Activated T-cell treated with anti-CD3 and anti-CD28 coated beads, Interleukin-2, amount 50 U/mL, for 4 hours (primary cell): ENCODE measurements around the gene OR6J1. TPM values are rescaled to one million over a fixed set of nuclear protein-coding genes. Genes with fewer than 3 reads are reported as not detected.

Source experiments
- ATAC-seq, 2 donors: fragments of 200-7000 bp; cut with Tn5 transposase; one replicate each; pipeline ENCODE4 v1.10.0; 2021
- DNase-seq: peaks from one replicate; pipeline ENCODE4 v3.0.0-alpha.2; 2020
- H3K27me3 Mint-ChIP-seq: one replicate; pipeline ENCODE4 v1.8.0; 2021; ENCODE audit warnings: low read depth, mixed read lengths
- H3K36me3 Mint-ChIP-seq: one replicate; pipeline ENCODE4 v1.8.0; 2022; ENCODE audit warnings: mixed read lengths; ENCODE audit not compliant: insufficient read depth
- H3K4me1 Mint-ChIP-seq: one replicate; pipeline ENCODE4 v1.8.0; 2021; ENCODE audit warnings: low read depth, mixed read lengths
- H3K4me3 Mint-ChIP-seq: one replicate; pipeline ENCODE4 v1.8.0; 2021; ENCODE audit warnings: mild to moderate bottlenecking, moderate library complexity, mixed read lengths
- H3K9me3 Mint-ChIP-seq: one replicate; pipeline ENCODE4 v1.8.0; 2021; ENCODE audit warnings: mixed read lengths
- total RNA-seq, 3 donors: library from RNA; stranded (reverse); gene quantifications; one replicate each; pipeline ENCODE4 v1.2.1, GENCODE V29; 2021

OR6J1 gene
- total RNA-seq, 3 donors from 2014 or later = not detected

DNA sequence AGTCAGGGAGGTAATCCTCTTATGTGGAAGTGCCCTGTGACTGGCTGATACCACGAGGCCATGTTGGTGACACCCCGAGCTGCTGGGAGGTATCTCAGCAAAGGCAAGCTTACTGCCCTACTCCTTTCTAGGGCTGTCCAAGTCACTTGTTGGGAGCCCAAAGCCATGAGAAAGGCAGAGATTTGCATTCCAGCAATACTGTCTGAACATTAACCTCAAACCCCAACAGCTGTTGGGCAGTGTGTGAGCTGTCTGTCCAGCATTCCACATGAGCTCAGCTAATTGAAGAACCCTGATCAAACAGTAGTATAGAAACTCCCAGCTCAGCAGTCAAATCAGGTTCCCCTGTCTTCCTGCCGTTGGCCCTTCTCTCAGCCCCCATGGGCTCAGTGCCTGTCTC, 36.9 kb downstream of the OR6J1 start:
- no peaks in the 10 kb centered on the region for H3K4me1 Mint-ChIP-seq

DNA sequence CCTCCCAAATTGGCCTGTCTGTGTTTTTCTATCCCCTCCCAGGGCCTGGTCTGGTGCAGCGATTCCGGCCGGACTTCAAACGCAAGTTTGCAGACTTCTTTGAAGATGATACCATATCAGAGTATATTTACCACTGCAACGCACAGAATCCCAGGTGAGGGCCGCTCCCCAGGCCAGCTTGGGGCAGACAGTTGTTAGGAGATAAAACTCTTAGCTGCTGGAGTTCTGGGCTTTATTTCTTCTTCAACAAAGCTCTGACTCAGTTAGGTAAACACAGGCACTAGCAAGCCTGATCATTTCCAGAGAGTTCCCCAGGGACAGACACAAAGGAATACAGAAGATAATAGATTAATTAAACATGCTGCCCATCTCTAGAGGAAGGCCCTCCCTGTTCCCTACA, 37.8 kb downstream of the OR6J1 start:
- no peaks in the 10 kb centered on the region for H3K27me3 Mint-ChIP-seq
- H3K4me1 Mint-ChIP-seq = peaks cover 3% of the 10 kb centered on the region
- H3K4me3 Mint-ChIP-seq = no peak overlapping the region
- H3K9me3 Mint-ChIP-seq = no peaks in the 10 kb centered on the region
- H3K36me3 Mint-ChIP-seq = peaks cover 46% of the 10 kb centered on the region
- ATAC-seq (no peak), DNase-seq (no peak)

More for the DNA sequence above, 36.9 kb downstream of the OR6J1 start:
- no peaks in the 10 kb centered on the region for H3K9me3 Mint-ChIP-seq
- peaks cover 39% of the 10 kb centered on the region for H3K36me3 Mint-ChIP-seq
- ATAC-seq (no peak), DNase-seq (no peak)
- H3K4me3 Mint-ChIP-seq = no peak overlapping the region
- H3K27me3 Mint-ChIP-seq = no peaks in the 10 kb centered on the region

DNA sequence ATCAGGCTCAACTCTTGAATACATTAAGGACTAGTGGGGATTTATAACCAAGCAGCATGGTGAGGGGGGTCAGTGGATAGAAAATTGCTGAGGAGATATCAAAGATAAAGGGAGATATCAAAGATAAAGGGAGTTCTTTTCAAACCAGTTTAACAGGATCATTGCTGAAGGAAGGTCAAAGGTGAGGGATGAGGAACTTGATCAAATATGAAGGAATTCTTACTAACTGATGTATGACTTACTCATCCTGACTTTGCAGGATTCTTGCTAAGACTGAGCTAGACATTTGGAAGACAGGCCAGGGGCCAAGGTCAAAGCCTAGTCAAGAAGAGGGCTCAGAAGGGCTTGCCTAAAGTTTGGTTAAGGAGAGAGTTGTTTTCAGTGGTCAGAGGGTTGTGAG, 41.3 kb downstream of the OR6J1 start:
- Mint-ChIP-seq H3K27me3 (no peaks in the 10 kb centered on the region), H3K36me3 (peaks cover 34% of the 10 kb centered on the region), H3K4me3 (no peak overlapping the region), H3K4me1 (peaks cover 23% of the 10 kb centered on the region), H3K9me3 (no peaks in the 10 kb centered on the region)
- ATAC-seq (no peak), DNase-seq (no peak)

DNA sequence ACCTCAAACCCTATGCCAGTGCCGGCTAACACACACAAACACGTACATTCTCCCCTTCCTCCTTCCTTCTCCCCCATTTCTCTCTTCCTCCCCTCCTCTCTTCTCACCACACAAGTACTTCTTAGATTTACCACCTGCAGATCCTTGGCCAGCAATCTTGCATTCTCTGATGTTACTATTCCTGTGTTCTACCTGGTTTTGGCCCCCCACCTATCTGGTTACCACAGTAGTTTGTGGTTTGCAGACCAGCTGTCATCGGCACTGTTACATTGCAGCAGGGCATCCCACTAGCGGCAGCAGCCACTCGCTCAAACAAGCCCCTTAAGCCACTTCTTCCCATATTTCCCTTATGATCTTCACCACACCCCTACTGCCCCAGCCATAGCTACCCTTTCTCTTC, 42.2 kb downstream of the OR6J1 start:
- no peak overlapping the region for H3K4me3 Mint-ChIP-seq
- no peaks in the 10 kb centered on the region for H3K9me3 Mint-ChIP-seq
- H3K27me3 Mint-ChIP-seq = no peaks in the 10 kb centered on the region
- H3K4me1 Mint-ChIP-seq = peaks cover 25% of the 10 kb centered on the region
- no peak for ATAC-seq
- DNase-seq = no peak
- H3K36me3 Mint-ChIP-seq = peaks cover 32% of the 10 kb centered on the region

DNA sequence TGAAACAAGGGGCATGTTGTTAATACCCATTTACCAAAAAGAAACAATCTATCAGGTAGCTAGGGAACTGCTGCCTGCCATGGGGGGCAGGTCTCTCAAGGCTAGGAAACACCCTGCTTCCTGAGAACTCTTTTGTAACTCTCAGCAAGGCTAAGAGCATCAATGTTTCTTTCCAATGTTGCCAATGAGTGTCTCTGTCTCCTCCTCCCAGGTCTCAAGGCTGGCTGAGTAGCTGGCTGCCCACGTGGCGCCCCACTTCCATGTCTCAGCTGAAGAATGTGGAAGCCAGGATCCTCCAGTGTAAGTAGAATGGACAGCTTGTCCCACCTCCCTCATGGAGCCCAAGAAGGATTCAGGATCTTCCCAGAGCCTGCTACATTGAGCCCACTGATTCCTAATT, 42.7 kb downstream of the OR6J1 start:
- Mint-ChIP-seq H3K4me1 (peaks cover 25% of the 10 kb centered on the region), H3K9me3 (no peaks in the 10 kb centered on the region), H3K27me3 (no peaks in the 10 kb centered on the region), H3K36me3 (peaks cover 32% of the 10 kb centered on the region), H3K4me3 (no peak overlapping the region)
- no peak for ATAC-seq
- DNase-seq = no peak

DNA sequence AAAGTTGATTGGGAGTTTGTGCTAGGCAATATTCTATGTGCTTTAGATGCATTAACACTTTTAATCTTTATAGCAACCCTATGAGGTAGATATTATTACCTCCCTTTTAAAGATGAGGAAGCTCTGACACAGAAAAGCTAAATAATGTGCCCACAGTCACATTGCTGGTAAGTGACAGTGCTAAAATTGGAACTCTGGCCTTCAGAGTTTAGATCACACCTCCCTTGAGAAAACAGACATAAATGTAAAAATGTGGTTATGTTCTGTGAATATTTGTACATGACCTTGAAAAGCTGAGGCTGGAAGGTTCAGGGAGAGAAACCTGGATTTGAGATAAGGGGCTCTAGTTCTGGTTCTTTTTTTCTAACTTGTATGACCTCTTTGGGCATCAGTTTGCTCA, 44.1 kb downstream of the OR6J1 start:
- Mint-ChIP-seq H3K36me3 (peaks cover 26% of the 10 kb centered on the region), H3K4me1 (peaks cover 25% of the 10 kb centered on the region), H3K27me3 (no peaks in the 10 kb centered on the region), H3K4me3 (no peak overlapping the region), H3K9me3 (no peaks in the 10 kb centered on the region)
- DNase-seq = no peak
- ATAC-seq = no peak

DNA sequence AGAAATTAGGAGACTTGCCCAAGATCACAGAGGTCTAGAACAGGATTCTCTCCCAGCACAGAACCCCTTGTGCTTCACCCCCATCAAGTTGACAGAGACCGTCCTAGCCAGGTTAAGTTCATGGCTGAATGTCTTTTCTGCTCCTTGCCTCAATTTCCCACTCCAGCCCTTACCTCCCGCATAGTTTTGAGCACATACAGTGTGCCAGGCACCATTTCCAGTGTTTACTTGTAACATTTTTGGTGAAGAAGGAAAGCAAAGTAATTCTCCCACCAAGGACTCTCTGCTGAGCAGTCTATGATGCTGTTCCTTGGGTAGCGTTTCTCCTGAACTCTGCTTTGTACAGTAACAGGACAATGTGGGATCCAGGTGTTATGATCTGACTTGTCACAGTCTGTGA, 44.8 kb downstream of the OR6J1 start:
- H3K27me3 Mint-ChIP-seq = no peaks in the 10 kb centered on the region
- ATAC-seq (no peak), DNase-seq (no peak)
- H3K9me3 Mint-ChIP-seq = no peaks in the 10 kb centered on the region
- peaks cover 22% of the 10 kb centered on the region for H3K36me3 Mint-ChIP-seq
- H3K4me1 Mint-ChIP-seq = peaks cover 25% of the 10 kb centered on the region
- peak overlapping the region; percentile 93 for H3K4me3 Mint-ChIP-seq

DNA sequence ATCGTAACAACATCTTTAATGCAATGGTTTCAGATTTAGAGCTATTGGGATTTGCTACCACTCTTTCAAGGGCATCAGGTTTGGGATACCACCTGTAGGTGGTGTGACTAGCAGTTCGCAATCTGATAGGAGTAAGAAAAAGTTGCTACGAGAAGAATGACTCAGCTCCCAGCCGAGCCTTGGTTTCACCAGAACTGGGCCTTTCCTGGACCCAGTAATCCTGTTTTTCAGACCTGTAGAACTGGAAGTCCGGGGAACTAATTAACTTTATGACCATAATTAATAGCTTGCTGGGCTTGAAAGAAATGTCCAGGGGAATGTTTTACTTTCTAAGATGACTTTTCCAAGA, 45.3 kb downstream of the OR6J1 start:
- peak; percentile 79 to 85 for ATAC-seq
- no peaks in the 10 kb centered on the region for H3K9me3 Mint-ChIP-seq
- peaks cover 21% of the 10 kb centered on the region for H3K36me3 Mint-ChIP-seq
- DNase-seq = peak; percentile 33
- peak overlapping the region; percentile 93 for H3K4me3 Mint-ChIP-seq
- peaks cover 25% of the 10 kb centered on the region for H3K4me1 Mint-ChIP-seq
- H3K27me3 Mint-ChIP-seq = no peaks in the 10 kb centered on the region

DNA sequence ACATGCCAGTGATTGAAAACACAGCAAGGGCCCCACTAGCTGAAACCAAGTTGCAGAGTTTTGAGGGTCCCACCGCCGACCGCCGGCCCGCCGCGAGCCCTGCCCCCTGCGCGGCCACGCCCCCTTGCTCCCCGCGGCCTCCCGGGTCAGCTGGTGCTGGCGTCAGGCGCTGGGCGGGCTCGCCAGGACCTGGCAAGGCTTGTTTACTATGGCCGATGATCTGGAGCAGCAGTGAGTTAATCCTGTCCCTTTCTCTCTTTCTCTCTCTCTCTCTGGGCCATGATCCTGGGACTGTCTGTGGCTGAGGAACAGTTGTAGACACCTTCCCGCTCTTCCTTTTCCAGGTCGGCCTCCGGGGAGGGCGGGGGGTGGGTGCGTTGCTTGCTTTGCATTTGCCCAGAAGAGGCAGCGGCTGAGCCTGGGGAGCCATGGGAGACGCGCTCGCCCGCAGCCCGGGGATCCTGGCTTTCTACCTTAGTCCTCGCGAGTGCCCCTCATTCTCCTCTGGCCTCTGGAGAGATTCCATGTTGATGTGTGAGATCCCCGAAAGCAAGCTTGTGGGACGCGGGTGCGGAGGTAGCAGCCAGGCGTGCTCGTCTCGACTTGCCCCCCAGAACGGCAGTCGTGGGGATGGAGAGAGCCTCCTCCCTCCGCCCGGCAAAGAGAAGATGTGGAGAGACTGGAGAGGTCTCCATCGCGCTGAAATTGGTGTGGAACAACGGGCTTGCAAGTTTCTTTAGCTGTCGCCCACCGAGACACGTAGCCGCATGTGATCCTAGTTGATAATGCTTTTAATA, 45.9 kb downstream of the OR6J1 start, which contains the start of gene ABHD4:
Gene ABHD4 (plus strand): TSS at position 202 of the 797 bp plus-strand sequence. CDS start 7 bp downstream, at position 209.
- H3K36me3 Mint-ChIP-seq = peaks cover 15% of the 10 kb centered on the region
- DNase-seq (peak; percentile 20), ATAC-seq (peak; percentile 78 to 83)
- H3K9me3 Mint-ChIP-seq = no peaks in the 10 kb centered on the region
- H3K4me3 Mint-ChIP-seq = peak within 1 kb of the TSS; percentile 93
- H3K27me3 Mint-ChIP-seq = no peaks in the 10 kb centered on the region
- peaks cover 25% of the 10 kb centered on the region for H3K4me1 Mint-ChIP-seq

DNA sequence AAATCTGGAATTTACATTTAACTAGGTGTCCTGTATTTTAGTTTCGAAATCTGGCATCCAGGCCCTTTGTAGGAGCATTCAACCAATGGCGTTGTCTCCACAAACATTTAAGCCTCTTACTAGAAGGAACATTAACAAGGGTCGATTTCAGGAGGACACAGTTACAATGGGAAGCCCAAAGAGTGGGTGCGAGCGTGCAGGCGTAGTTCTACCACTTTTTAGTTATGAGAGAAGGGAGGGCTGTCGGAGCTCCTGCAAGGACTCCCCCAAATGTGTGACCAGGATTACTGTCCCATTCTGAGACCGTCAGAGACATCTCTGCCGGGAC, 46.4 kb downstream of the OR6J1 start:
- DNase-seq (no peak), ATAC-seq (peak; percentile 20 to 21)
- peaks cover 11% of the 10 kb centered on the region for H3K36me3 Mint-ChIP-seq
- no peaks in the 10 kb centered on the region for H3K27me3 Mint-ChIP-seq
- no peaks in the 10 kb centered on the region for H3K9me3 Mint-ChIP-seq
- peak overlapping the region; percentile 93 for H3K4me3 Mint-ChIP-seq
- peaks cover 25% of the 10 kb centered on the region for H3K4me1 Mint-ChIP-seq

DNA sequence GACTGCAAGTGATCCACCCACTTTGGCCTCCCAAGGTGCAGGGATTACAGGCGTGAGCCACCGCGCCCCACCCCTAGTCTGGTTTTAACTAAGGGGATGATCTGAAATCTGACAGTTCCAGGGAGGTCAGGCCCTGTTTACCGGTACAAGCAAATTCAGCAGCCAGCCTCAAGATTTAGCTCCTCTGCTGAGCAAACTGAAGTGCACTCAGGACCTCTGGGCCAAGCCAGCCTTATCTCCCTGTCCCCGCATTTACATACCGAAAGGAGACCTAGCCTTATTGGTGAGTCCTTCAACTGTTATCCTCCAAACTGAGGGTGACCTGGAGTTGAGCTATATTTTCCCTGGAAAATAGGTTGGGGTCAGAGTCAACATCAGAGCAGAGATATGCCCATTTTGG, 46.9 kb downstream of the OR6J1 start:
- H3K4me1 Mint-ChIP-seq = peaks cover 26% of the 10 kb centered on the region
- no peaks in the 10 kb centered on the region for H3K9me3 Mint-ChIP-seq
- H3K4me3 Mint-ChIP-seq = peak overlapping the region; percentile 93

DNA sequence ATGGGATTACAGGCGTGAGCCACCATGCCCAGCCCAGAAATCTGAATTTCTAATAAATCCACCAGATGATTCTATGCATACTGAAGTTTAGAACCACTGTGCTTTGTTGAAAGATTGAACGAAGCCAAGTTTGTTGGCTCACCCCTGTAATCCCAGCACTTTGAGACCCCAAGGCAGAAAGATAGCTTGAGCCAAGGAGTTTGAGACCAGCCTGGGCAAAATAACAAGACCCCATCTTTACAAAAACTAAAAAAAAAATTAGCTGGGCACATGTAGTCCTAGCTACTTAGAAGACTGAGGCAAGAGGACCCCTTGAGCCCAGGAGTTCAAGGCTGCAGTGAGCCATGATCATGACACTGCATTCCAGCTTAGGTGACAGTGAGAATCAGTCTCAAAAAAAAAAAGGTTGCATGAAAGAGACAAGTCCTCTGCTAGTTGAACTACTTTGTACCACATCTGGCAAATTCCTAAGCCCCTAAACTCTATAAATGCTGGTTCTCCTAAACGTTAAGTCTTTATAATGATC, 47.7 kb downstream of the OR6J1 start:
- Mint-ChIP-seq H3K9me3 (no peaks in the 10 kb centered on the region), H3K4me3 (peak overlapping the region; percentile 93), H3K27me3 (no peaks in the 10 kb centered on the region), H3K36me3 (no peaks in the 10 kb centered on the region), H3K4me1 (peaks cover 28% of the 10 kb centered on the region)
- no peak for DNase-seq
- ATAC-seq = no peak

More for the DNA sequence above, 46.9 kb downstream of the OR6J1 start:
- Mint-ChIP-seq H3K36me3 (peaks cover 7% of the 10 kb centered on the region), H3K27me3 (no peaks in the 10 kb centered on the region)
- ATAC-seq (no peak), DNase-seq (no peak)

DNA sequence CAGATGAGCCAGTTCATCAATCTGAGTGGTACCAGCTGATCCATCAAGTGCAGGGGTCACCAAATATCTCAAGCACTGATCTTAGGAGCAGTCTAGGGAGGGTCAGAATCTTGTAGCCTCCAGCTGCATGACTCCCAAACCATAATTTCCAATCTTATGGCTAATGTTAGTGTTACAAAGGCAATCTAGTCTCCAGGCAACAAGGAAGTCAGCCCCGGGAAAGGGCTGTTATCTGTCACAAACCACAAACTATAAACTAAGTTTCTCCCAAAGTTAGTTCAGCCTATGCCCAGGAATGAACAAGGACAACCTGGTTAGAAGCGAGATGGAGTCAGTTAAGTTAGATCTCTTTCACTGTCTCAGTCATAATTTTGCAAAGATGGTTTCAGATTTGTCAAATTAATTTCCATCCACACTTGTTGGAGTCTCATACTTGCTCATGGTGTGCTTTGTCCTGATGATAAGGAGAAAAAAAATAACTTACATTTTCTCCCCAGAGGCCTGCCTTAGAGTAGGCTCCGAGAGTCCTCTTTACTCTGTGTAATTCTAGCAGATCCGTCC, 49.9 kb downstream of the OR6J1 start:
- Mint-ChIP-seq H3K9me3 (no peaks in the 10 kb centered on the region), H3K36me3 (no peaks in the 10 kb centered on the region), H3K4me1 (peaks cover 29% of the 10 kb centered on the region), H3K4me3 (no peak overlapping the region), H3K27me3 (no peaks in the 10 kb centered on the region)
- DNase-seq (no peak), ATAC-seq (no peak)

DNA sequence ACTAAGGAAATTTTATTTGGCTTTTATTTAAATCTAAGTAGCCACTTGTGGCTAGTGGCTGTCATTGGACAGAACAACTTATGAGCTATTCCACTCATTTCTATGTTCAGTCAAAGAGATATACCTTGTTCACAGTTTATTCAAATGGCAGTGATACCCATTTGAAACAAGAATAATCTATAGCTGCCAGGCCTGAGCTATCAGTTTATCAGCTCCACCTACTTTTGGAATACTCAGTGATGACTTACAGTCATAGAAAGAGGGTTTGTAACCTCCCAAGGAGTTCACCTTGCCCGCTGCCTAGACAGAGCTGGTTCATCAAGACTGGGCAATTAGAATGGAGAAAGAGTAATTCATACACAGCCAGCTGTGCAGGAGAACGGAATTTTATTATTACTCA, 50.6 kb downstream of the OR6J1 start:
- Mint-ChIP-seq H3K4me1 (peaks cover 23% of the 10 kb centered on the region), H3K36me3 (no peaks in the 10 kb centered on the region), H3K9me3 (no peaks in the 10 kb centered on the region), H3K27me3 (no peaks in the 10 kb centered on the region), H3K4me3 (no peak overlapping the region)
- no peak for DNase-seq
- no peak for ATAC-seq

DNA sequence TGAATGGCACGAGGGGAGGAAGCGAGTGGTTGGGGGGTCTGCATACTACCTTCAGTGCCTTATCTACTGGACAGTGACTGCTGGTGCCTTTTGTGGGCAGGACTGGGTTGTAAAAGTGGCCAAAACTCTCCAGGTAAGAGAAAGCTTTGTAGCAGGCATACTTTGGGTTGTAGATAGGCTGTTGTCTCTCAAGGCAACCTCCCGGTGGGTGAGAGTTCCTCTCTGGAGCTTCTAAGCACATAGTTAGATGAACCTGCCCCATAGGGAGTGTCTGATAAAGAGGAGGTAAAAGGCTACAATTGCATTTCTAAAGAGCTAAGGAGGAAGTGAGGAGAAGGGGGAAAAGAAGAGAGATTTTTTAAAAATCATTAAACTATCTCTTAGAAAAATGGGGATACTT, 51.0 kb downstream of the OR6J1 start:
- H3K4me1 Mint-ChIP-seq = peaks cover 22% of the 10 kb centered on the region
- no peaks in the 10 kb centered on the region for H3K9me3 Mint-ChIP-seq
- H3K36me3 Mint-ChIP-seq = no peaks in the 10 kb centered on the region
- H3K27me3 Mint-ChIP-seq = no peaks in the 10 kb centered on the region
- no peak overlapping the region for H3K4me3 Mint-ChIP-seq
- ATAC-seq = no peak
- no peak for DNase-seq
